Activated naive CD4-positive, alpha-beta T cell treated with anti-CD3 and anti-CD28 coated beads, Interleukin-2, amount 50 U/mL, for 16 hours (primary cell): Measurements from ENCODE around the gene DHX15.

Source experiments
- DNase-seq: peaks from one replicate; pipeline ENCODE4 v3.0.0-alpha.2; 2020

Gene DHX15

DNA sequence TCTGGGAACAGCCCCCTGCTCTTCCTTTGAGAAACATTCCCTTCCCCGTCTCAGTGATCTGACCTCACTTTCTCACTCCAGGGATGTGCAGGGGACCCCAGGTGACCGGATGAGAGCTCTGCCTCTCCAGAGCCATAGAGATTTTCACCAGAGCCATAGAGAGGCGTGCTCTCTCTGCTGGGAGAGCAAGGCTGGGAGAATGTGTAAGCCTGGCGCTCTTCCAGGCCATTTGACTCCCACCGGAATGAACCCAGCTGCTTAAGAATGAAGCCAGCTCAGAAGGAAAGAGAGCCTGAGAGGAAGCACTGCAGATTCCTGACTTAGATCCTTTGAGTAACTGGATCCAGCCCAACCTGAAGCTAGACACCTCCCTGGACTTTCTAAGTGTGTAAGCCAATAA lies 106.4 kb downstream of the DHX15 start:
- DNase-seq: no peak
